GM12878 (cell line): ENCODE results near the gene DLG1. TPM values are rescaled to one million over a fixed set of nuclear protein-coding genes. Genes with fewer than 3 reads are reported as not detected.

Experiments used
- ATAC-seq: fragments of 200-7000 bp; cut with Tn5 transposase; 3 replicates; pipeline ENCODE4 v1.9.1; 2020; ENCODE audit warnings: mild to moderate bottlenecking, moderate library complexity
- BruUV-seq: library from RNA; stranded (reverse); fragments of 400-500 nt; replicated peaks from 2 replicates; lab custom pipeline; 2021; lab: Mats Ljungman, UMichigan
- CTCF ChIA-PET: fragments of 300-600 bp; sonication (Branson Sonifier 250); formaldehyde crosslinking; extraction: SDS; loops from one replicate; lab custom pipeline; 2021; ENCODE audit warnings: inconsistent platforms; lab: Yijun Ruan, JAX
- POLR2A ChIA-PET: fragments of 350-600 bp; formaldehyde crosslinking; extraction: SDS; loops from one replicate; lab custom pipeline; 2021; ENCODE audit warnings: inconsistent platforms; lab: Charles Lee
- RAD21 ChIA-PET: fragments of 300-600 bp; sonication (Branson Sonifier 250); formaldehyde crosslinking; loops from one replicate; lab custom pipeline; 2023; ENCODE audit warnings: antibody characterized with exemption; ENCODE audit not compliant: unreplicated experiment; lab: Charles Lee
- SMC1A ChIA-PET: fragments of 300-600 bp; sonication (Branson Sonifier 250); formaldehyde crosslinking; loops from one replicate; lab custom pipeline; 2023; ENCODE audit not compliant: unreplicated experiment, uncharacterized antibody; lab: Charles Lee
- DNase-seq: peaks from one replicate; pipeline ENCODE4 v3.0.0-alpha.2; 2011; ENCODE audit warnings: low read depth, low spot score
- FAIRE-seq: peaks from 3 replicates; lab custom pipeline; 2011; peaks lifted over from hg19 to GRCh38; lab: Jason Lieb, UNC
- H2AFZ ChIP-seq: 2 replicates; pipeline ENCODE4 v1.6.0; 2011; ENCODE audit warnings: low read depth, low read length, control low read depth; ENCODE audit not compliant: control insufficient read depth
- H3K27ac ChIP-seq: 2 replicates; pipeline ENCODE4 v1.5.1; 2011; ENCODE audit warnings: control low read depth; ENCODE audit not compliant: control insufficient read depth, insufficient read depth
- H3K27me3 ChIP-seq, 2 experiments: replicated peaks in 1 of 2; 2 replicates each; pipeline versions ENCODE4 v1.6.0 to v1.6.1; 2011; ENCODE audit warnings: low read length in 1 of 2; ENCODE audit not compliant: control insufficient read depth in 2 of 2, insufficient read depth in 2 of 2
- H3K36me3 ChIP-seq, 2 experiments: 2 replicates each; pipeline ENCODE4 v1.5.1; 2011; ENCODE audit warnings: low read length in 1 of 2; ENCODE audit not compliant: control insufficient read depth in 2 of 2, insufficient read depth in 2 of 2
- H3K4me1 ChIP-seq: 2 replicates; pipeline ENCODE4 v1.6.1; 2011; ENCODE audit warnings: mild to moderate bottlenecking, low read length, moderate library complexity, mixed read lengths; ENCODE audit not compliant: control insufficient read depth, insufficient read depth
- H3K4me2 ChIP-seq: 2 replicates; pipeline ENCODE4 v1.6.0; 2011; ENCODE audit warnings: control low read depth; ENCODE audit not compliant: control insufficient read depth, insufficient read depth
- H3K4me3 ChIP-seq: fragments of 200-600 bp; sonication (generic); 2 replicates; pipeline ENCODE4 v1.5.1; 2016
- H3K79me2 ChIP-seq: 2 replicates; pipeline ENCODE4 v1.6.0; 2011; ENCODE audit warnings: low read length; ENCODE audit not compliant: control insufficient read depth, insufficient read depth
- H3K9ac ChIP-seq: 2 replicates; pipeline ENCODE4 v1.8.0; 2011; ENCODE audit warnings: low read length, control low read depth, mixed read lengths; ENCODE audit not compliant: control insufficient read depth, insufficient read depth
- H3K9me3 ChIP-seq: replicated peaks from 3 replicates; pipeline ENCODE4 v1.5.1; 2011; ENCODE audit warnings: mild to moderate bottlenecking, low read length; ENCODE audit not compliant: control insufficient read depth, insufficient read depth
- H4K20me1 ChIP-seq: 2 replicates; pipeline ENCODE4 v1.6.0; 2011; ENCODE audit not compliant: control insufficient read depth, insufficient read depth
- CBX5 ChIP-seq: sonication (generic); IDR thresholded peaks from 2 replicates; pipeline ENCODE4 v1.6.1; 2016; ENCODE audit warnings: low read depth, moderate library complexity, mild to moderate bottlenecking, inconsistent platforms
- CREB1 ChIP-seq: IDR thresholded peaks from 2 replicates; pipeline ENCODE4 v1.6.1; 2012; ENCODE audit warnings: low read depth, mild to moderate bottlenecking, inconsistent platforms
- GATAD2B ChIP-seq: fragments of 450-650 bp; conservative IDR thresholded peaks from 2 replicates; pipeline ENCODE4 v1.6.1; 2017; ENCODE audit warnings: low read depth, mild to moderate bottlenecking, moderate library complexity
- SIN3A ChIP-seq: IDR thresholded peaks from 2 replicates; pipeline ENCODE4 v1.6.1; 2012; ENCODE audit warnings: low read depth, low read length, improper control_type of control experiment
- SUPT20H ChIP-seq: IDR thresholded peaks from 2 replicates; pipeline ENCODE4 v1.6.1; 2011; ENCODE audit warnings: low read depth, mild to moderate bottlenecking, low read length, moderate library complexity, borderline replicate concordance; ENCODE audit not compliant: control insufficient read depth
- ZNF207 ChIP-seq: fragments of 450-650 bp; IDR thresholded peaks from 2 replicates; pipeline ENCODE4 v1.6.1; 2014; ENCODE audit warnings: antibody characterized with exemption, mild to moderate bottlenecking, borderline replicate concordance
- WGBS: methylation state at CpG from one replicate; pipeline ENCODE4 v1.1.6; 2016; ENCODE audit warnings: low lambda C conversion rate; ENCODE audit not compliant: insufficient replicate concordance, insufficient coverage; ENCODE audit errors: missing lambda C conversion rate; 5-methylcytosine and 5-hydroxymethylcytosine counted together
- in situ Hi-C: fragments of 300-500 bp; cut with MboI; formaldehyde crosslinking; loops from 9 replicates; pipeline ENCODE4 v1.14.3; 2018; ENCODE audit warnings: mixed read lengths
- intact Hi-C: fragments of 100-400 bp; cut with micrococcal nuclease; formaldehyde crosslinking; loops from one replicate; pipeline ENCODE4 v1.14.2; 2022; ENCODE audit not compliant: unreplicated experiment
- polyA plus RNA-seq, 11 experiments: library from polyadenylated mRNA; depleted of rRNA in 4 of 11; unstranded in 6 of 11; stranded (reverse) in 5 of 11; fragments of >200 nt; fragmentation: Nextera tagmentation in 4 of 11; fragmentation: Illumina TruSeq in 1 of 11; extraction: Ambion mirVana in 4 of 11; extraction: Trizol in 1 of 11; gene quantifications; 1 replicate in 1 of 11; 2 replicates in 10 of 11; pipeline versions ENCODE4 v1.2.1 to v1.2.3, GENCODE V29; 2011 to 2016; ENCODE audit warnings: inconsistent platforms in 2 of 11, missing spikeins in 2 of 11, low read depth in 1 of 11
- total RNA-seq, 4 experiments: library from RNA; depleted of rRNA in 3 of 4; stranded (reverse); fragments of >200 nt in 3 of 4; fragmentation: Illumina TruSeq in 1 of 4; extraction: Trizol in 1 of 4; gene quantifications; 2 replicates each; pipeline versions ENCODE4 v1.2.1 to v1.2.3, GENCODE V29; 2013 to 2021
- TF ChIP-seq, protein P1 (sequence below): fragments of 450-650 bp; formaldehyde crosslinking; IDR thresholded peaks from 2 replicates; pipeline ENCODE4 v1.4.0; 2020; ENCODE audit warnings: mild to moderate bottlenecking, moderate library complexity
- TF ChIP-seq, protein P2 (sequence below): IDR thresholded peaks from 2 replicates; pipeline ENCODE4 v1.6.1; 2011; ENCODE audit warnings: borderline replicate concordance, low read depth, mild to moderate bottlenecking, moderate library complexity, mixed read lengths, low read length; ENCODE audit not compliant: insufficient read depth; ENCODE audit errors: extremely low read length
- TF ChIP-seq, protein P3 (sequence below): fragments of 450-650 bp; IDR thresholded peaks from 2 replicates; pipeline ENCODE4 v1.6.1; 2017; ENCODE audit warnings: low read depth, mild to moderate bottlenecking, moderate library complexity
- TF ChIP-seq, protein P4 (sequence below): IDR thresholded peaks from 2 replicates; pipeline ENCODE4 v1.6.1; 2012; ENCODE audit warnings: mild to moderate bottlenecking, low read depth, low read length
- TF ChIP-seq, protein P5 (sequence below): fragments of 150-350 bp; IDR thresholded peaks from 2 replicates; pipeline ENCODE4 v1.6.1; 2014; ENCODE audit warnings: mild to moderate bottlenecking, low read depth, low read length

DLG1 gene
- total and polyA plus RNA-seq, 10 of the 15 experiments (the other 5 are each of a cell fraction or from before 2014, with no cell fraction given): 9.2 to 63.1 (median 40.1) TPM

DNA sequence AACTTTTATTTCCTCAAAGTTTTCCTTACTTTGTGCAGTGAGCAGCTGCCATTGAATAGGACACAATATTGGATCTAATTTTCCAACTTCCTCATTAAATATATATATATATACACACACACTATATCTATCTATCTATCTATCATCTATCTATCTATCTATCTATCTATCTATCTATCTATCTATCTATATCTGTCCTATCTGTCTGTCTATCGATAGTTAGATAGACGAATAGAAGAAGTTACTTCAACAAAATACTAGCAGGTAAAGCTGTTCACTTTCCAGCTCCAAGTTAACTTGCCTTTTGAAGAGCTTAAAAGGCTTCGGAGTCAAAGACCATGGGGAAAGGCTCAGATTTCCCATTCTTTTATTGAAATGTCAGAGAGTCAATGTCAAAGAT lies 3.6 kb upstream of the DLG1 start (continued):
- TF ChIP-seq, protein P1, sequence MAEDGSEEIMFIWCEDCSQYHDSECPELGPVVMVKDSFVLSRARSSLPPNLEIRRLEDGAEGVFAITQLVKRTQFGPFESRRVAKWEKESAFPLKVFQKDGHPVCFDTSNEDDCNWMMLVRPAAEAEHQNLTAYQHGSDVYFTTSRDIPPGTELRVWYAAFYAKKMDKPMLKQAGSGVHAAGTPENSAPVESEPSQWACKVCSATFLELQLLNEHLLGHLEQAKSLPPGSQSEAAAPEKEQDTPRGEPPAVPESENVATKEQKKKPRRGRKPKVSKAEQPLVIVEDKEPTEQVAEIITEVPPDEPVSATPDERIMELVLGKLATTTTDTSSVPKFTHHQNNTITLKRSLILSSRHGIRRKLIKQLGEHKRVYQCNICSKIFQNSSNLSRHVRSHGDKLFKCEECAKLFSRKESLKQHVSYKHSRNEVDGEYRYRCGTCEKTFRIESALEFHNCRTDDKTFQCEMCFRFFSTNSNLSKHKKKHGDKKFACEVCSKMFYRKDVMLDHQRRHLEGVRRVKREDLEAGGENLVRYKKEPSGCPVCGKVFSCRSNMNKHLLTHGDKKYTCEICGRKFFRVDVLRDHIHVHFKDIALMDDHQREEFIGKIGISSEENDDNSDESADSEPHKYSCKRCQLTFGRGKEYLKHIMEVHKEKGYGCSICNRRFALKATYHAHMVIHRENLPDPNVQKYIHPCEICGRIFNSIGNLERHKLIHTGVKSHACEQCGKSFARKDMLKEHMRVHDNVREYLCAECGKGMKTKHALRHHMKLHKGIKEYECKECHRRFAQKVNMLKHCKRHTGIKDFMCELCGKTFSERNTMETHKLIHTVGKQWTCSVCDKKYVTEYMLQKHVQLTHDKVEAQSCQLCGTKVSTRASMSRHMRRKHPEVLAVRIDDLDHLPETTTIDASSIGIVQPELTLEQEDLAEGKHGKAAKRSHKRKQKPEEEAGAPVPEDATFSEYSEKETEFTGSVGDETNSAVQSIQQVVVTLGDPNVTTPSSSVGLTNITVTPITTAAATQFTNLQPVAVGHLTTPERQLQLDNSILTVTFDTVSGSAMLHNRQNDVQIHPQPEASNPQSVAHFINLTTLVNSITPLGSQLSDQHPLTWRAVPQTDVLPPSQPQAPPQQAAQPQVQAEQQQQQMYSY (CRISPR knock-in tag): no peak
- TF ChIP-seq, protein P2, sequence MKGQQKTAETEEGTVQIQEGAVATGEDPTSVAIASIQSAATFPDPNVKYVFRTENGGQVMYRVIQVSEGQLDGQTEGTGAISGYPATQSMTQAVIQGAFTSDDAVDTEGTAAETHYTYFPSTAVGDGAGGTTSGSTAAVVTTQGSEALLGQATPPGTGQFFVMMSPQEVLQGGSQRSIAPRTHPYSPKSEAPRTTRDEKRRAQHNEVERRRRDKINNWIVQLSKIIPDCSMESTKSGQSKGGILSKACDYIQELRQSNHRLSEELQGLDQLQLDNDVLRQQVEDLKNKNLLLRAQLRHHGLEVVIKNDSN: no peak

DNA sequence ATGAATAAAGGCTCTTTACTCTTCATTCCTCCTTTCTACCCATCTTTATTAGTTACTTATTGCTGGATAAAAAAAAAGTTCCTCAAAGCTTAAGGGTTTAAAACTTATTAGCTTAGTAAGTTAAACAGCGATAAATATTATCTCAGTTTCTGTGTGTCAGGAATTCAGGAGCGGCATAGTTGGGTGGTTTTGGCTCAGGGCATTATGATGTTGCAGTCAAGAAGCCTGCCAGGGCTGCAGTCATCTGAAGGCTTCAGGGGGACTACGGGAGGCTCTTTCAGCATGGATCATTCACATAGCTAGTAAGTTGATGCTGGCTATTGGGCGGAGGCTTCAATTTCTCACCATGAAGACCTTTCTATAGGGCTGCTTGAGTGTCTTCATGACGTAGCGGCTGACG lies 1.9 kb upstream of the DLG1 start:
- DNase-seq (no peak), ATAC-seq (no peak), FAIRE-seq (no peak)
- H3K9ac ChIP-seq: no peak overlapping the region
- H3K4me3 ChIP-seq: no peak overlapping the region
- H3K4me2 ChIP-seq: no peak overlapping the region
- RAD21 ChIA-PET: no interaction called here
- POLR2A ChIA-PET: no interaction called here
- no peak overlapping the region for H2AFZ ChIP-seq
- WGBS: 93% methylated on average over 7 of the region's 7 CpGs
- peaks cover 29% of the 10 kb centered on the region for H3K79me2 ChIP-seq
- in situ Hi-C loops: no loop called here
- H4K20me1 ChIP-seq: no peaks in the 10 kb centered on the region
- H3K36me3 ChIP-seq: no peaks in the 10 kb centered on the region
- SMC1A ChIA-PET: no interaction called here
- no TSS peak for BruUV-seq
- H3K27ac ChIP-seq: no peak overlapping the region
- no peaks in the 10 kb centered on the region for H3K4me1 ChIP-seq
- intact Hi-C loops: no loop called here
- CTCF ChIA-PET: no interaction called here
- H3K9me3 ChIP-seq: no peaks in the 10 kb centered on the region
- H3K27me3 ChIP-seq: no peaks in the 10 kb centered on the region; a peak in 3 of 4 replicates
- TF ChIP-seq, protein P3, sequence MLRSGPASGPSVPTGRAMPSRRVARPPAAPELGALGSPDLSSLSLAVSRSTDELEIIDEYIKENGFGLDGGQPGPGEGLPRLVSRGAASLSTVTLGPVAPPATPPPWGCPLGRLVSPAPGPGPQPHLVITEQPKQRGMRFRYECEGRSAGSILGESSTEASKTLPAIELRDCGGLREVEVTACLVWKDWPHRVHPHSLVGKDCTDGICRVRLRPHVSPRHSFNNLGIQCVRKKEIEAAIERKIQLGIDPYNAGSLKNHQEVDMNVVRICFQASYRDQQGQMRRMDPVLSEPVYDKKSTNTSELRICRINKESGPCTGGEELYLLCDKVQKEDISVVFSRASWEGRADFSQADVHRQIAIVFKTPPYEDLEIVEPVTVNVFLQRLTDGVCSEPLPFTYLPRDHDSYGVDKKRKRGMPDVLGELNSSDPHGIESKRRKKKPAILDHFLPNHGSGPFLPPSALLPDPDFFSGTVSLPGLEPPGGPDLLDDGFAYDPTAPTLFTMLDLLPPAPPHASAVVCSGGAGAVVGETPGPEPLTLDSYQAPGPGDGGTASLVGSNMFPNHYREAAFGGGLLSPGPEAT: no peak
- TF ChIP-seq CBX5 (no peak), ZNF207 (no peak), SUPT20H (no peak), GATAD2B (no peak), CREB1 (no peak), SIN3A (no peak)
- TF ChIP-seq, protein P4, sequence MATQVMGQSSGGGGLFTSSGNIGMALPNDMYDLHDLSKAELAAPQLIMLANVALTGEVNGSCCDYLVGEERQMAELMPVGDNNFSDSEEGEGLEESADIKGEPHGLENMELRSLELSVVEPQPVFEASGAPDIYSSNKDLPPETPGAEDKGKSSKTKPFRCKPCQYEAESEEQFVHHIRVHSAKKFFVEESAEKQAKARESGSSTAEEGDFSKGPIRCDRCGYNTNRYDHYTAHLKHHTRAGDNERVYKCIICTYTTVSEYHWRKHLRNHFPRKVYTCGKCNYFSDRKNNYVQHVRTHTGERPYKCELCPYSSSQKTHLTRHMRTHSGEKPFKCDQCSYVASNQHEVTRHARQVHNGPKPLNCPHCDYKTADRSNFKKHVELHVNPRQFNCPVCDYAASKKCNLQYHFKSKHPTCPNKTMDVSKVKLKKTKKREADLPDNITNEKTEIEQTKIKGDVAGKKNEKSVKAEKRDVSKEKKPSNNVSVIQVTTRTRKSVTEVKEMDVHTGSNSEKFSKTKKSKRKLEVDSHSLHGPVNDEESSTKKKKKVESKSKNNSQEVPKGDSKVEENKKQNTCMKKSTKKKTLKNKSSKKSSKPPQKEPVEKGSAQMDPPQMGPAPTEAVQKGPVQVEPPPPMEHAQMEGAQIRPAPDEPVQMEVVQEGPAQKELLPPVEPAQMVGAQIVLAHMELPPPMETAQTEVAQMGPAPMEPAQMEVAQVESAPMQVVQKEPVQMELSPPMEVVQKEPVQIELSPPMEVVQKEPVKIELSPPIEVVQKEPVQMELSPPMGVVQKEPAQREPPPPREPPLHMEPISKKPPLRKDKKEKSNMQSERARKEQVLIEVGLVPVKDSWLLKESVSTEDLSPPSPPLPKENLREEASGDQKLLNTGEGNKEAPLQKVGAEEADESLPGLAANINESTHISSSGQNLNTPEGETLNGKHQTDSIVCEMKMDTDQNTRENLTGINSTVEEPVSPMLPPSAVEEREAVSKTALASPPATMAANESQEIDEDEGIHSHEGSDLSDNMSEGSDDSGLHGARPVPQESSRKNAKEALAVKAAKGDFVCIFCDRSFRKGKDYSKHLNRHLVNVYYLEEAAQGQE: no peak
- TF ChIP-seq, protein P5, sequence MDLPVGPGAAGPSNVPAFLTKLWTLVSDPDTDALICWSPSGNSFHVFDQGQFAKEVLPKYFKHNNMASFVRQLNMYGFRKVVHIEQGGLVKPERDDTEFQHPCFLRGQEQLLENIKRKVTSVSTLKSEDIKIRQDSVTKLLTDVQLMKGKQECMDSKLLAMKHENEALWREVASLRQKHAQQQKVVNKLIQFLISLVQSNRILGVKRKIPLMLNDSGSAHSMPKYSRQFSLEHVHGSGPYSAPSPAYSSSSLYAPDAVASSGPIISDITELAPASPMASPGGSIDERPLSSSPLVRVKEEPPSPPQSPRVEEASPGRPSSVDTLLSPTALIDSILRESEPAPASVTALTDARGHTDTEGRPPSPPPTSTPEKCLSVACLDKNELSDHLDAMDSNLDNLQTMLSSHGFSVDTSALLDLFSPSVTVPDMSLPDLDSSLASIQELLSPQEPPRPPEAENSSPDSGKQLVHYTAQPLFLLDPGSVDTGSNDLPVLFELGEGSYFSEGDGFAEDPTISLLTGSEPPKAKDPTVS: no peak
